HepG2 (cell line): ENCODE data around the gene ASH1L. TPM values are rescaled to one million over a fixed set of nuclear protein-coding genes. Genes with fewer than 3 reads are reported as not detected.

Source experiments
- AKAP8 ChIP-seq: sonication (generic); formaldehyde crosslinking; IDR thresholded peaks from 2 replicates; pipeline ENCODE4 v1.5.1; 2020; ENCODE audit warnings: mild to moderate bottlenecking, missing genetic modification reagents
- ARNTL ChIP-seq: sonication (generic); formaldehyde crosslinking; IDR thresholded peaks from 2 replicates; pipeline ENCODE4 v1.4.0; 2020; ENCODE audit warnings: mild to moderate bottlenecking, missing genetic modification reagents
- ATF2 ChIP-seq: sonication (generic); formaldehyde crosslinking; IDR thresholded peaks from 2 replicates; pipeline ENCODE4 v1.4.0; 2020; ENCODE audit warnings: missing genetic modification reagents
- CREM ChIP-seq, 2 experiments: sonication (generic) in 1 of 2; formaldehyde crosslinking in 1 of 2; IDR thresholded peaks; 2 replicates each; pipeline versions ENCODE4 v1.4.0 to v1.6.1; 2016 to 2020; ENCODE audit warnings: antibody characterized with exemption in 1 of 2, mild to moderate bottlenecking in 1 of 2, missing genetic modification reagents in 1 of 2
- KLF6 ChIP-seq: IDR thresholded peaks from 2 replicates; pipeline ENCODE4 v1.8.0; 2016; ENCODE audit warnings: missing biosample characterization, missing genetic modification reagents
- PBX3 ChIP-seq: sonication (generic); formaldehyde crosslinking; IDR thresholded peaks from 2 replicates; pipeline ENCODE4 v1.8.1; 2023; ENCODE audit warnings: missing genetic modification reagents, inconsistent platforms, borderline replicate concordance
- PCBP1 ChIP-seq: fragments of 200-400 bp; formaldehyde crosslinking; IDR thresholded peaks from 2 replicates; pipeline ENCODE4 v1.6.1; 2017; ENCODE audit warnings: mild to moderate bottlenecking, low read depth, low read length, borderline replicate concordance
- RBM39 ChIP-seq: fragments of 200-400 bp; formaldehyde crosslinking; IDR thresholded peaks from one replicate; pipeline ENCODE4 v1.6.1; 2018; ENCODE audit warnings: antibody characterized with exemption, mild to moderate bottlenecking, low read depth, low read length; ENCODE audit not compliant: poor library complexity, severe bottlenecking
- SRSF1 ChIP-seq: fragments of 200-400 bp; formaldehyde crosslinking; optimal IDR thresholded peaks from 2 replicates; pipeline ENCODE3; 2017; ENCODE audit warnings: mild to moderate bottlenecking, low read depth, low read length, moderate library complexity
- TAF15 ChIP-seq: fragments of 200-400 bp; formaldehyde crosslinking; IDR thresholded peaks from one replicate; pipeline ENCODE4 v1.6.1; 2018; ENCODE audit warnings: mild to moderate bottlenecking, low read depth, low read length; ENCODE audit not compliant: poor library complexity, severe bottlenecking
- TFDP2 ChIP-seq: sonication (generic); formaldehyde crosslinking; IDR thresholded peaks from 2 replicates; pipeline ENCODE4 v1.4.0; 2020; ENCODE audit warnings: missing genetic modification reagents
- TOE1 ChIP-seq: sonication (generic); formaldehyde crosslinking; IDR thresholded peaks from 2 replicates; pipeline ENCODE4 v1.4.0; 2020; ENCODE audit warnings: mild to moderate bottlenecking, missing genetic modification reagents
- ZNF234 ChIP-seq: sonication (generic); formaldehyde crosslinking; conservative IDR thresholded peaks from 2 replicates; pipeline ENCODE4 v1.5.1; 2020; ENCODE audit warnings: mild to moderate bottlenecking, missing genetic modification reagents
- ZNF256 ChIP-seq: sonication (generic); formaldehyde crosslinking; conservative IDR thresholded peaks from 2 replicates; pipeline ENCODE4 v1.4.0; 2020; ENCODE audit warnings: missing genetic modification reagents
- ZNF274 ChIP-seq: sonication (generic); formaldehyde crosslinking; IDR thresholded peaks from 2 replicates; pipeline ENCODE4 v1.5.1; 2020; ENCODE audit warnings: mild to moderate bottlenecking, missing genetic modification reagents
- ZNF317 ChIP-seq: sonication (generic); formaldehyde crosslinking; IDR thresholded peaks from 2 replicates; pipeline ENCODE4 v1.5.0; 2020; ENCODE audit warnings: mild to moderate bottlenecking, missing genetic modification reagents
- ZNF724P ChIP-seq: sonication (generic); formaldehyde crosslinking; IDR thresholded peaks from 2 replicates; pipeline ENCODE4 v1.8.0; 2022; ENCODE audit warnings: missing genetic modification reagents, borderline replicate concordance
- ZSCAN25 ChIP-seq: sonication (generic); formaldehyde crosslinking; IDR thresholded peaks from 2 replicates; pipeline ENCODE4 v1.8.0; 2022; ENCODE audit warnings: mild to moderate bottlenecking, missing genetic modification reagents
- polyA plus RNA-seq, 8 experiments: library from polyadenylated mRNA; depleted of rRNA in 3 of 8; stranded (reverse) in 7 of 8; unstranded in 1 of 8; fragments of >200 nt; fragmentation: Illumina TruSeq in 4 of 8; extraction: Trizol in 4 of 8; gene quantifications; 2 replicates each; pipeline versions ENCODE4 v1.2.1 to v1.2.3, GENCODE V29; 2011 to 2016; ENCODE audit warnings: low read depth in 4 of 8, missing spikeins in 1 of 8, mixed read lengths in 1 of 8; ENCODE audit not compliant: insufficient read depth in 1 of 8
- total RNA-seq, 5 experiments: library from RNA; depleted of rRNA; stranded (reverse); fragments of >200 nt; fragmentation: Illumina TruSeq; extraction: Trizol; gene quantifications; 2 replicates each; pipeline ENCODE4 v1.2.3, GENCODE V29; 2016; ENCODE audit warnings: low read depth in 1 of 5
- TF ChIP-seq, protein P1 (sequence below): sonication (generic); formaldehyde crosslinking; IDR thresholded peaks from 2 replicates; pipeline ENCODE4 v1.8.1; 2022; ENCODE audit warnings: mild to moderate bottlenecking, missing genetic modification reagents
- TF ChIP-seq, protein P2 (sequence below): sonication (generic); formaldehyde crosslinking; IDR thresholded peaks from 2 replicates; pipeline ENCODE4 v1.4.0; 2020; ENCODE audit warnings: missing genetic modification reagents

ASH1L gene
- total and polyA plus RNA-seq, 2 of the 13 experiments (the other 11 are each of a cell fraction or from before 2014, with no cell fraction given): 10.2 to 15.3 TPM

DNA sequence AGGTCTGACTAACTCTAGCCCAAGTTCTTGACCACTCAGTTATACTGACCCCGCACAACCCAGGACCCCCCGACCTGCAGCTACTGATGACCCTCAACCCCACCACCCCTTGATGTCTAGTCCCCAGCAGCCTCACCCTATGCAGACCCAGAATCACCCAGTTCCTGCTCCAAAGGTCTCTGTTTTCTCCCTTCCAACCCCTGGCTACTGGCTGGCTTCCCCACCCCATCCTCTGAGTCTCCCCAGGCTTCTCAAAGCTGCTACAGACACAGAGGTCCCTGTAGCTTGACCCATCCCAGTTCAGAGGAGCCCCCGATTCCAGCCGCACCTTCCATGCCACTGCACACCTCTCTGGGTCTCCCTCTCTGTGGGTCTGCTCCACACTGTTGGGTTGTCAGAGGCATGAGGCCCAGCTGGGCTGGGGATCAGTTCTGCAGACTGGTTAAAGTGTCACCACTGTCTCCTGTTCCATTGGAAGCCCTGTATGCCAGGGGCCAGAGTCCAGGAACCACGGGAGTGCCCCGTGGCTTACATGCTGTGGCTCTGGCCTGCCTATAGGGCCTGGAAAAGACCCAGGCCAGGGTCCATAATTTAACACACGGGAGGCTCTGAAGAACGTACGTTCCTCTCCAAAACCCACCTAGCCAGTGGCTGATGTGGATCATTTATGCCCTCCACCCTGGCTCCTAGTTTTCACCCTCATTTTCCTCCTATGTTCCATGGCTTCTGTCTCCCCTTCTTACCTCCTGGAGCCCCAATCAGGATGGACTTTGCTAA lies 261.9 kb downstream of the ASH1L start (continued):
- TF ChIP-seq ZSCAN25 (peak; percentile 84; the same call in 1 of the 2 replicates), ZNF317 (peak; percentile 96), SRSF1 (no peak), ZNF256 (CRISPR knock-in tag) (0 out of 2 replicates have a peak, but pooled peaks have one; percentile 45), ATF2 (CRISPR knock-in tag) (peak; percentile 69), AKAP8 (CRISPR knock-in tag) (peak; percentile 80; the same call in 1 of the 2 replicates), TFDP2 (CRISPR knock-in tag) (peak; percentile 71), KLF6 (0 out of 2 replicates have a peak, but pooled peaks have one; percentile 29), PCBP1 (no peak), ZNF724P (peak; percentile 86), ZNF234 (CRISPR knock-in tag) (no peak), PBX3 (CRISPR knock-in tag) (no peak), ARNTL (CRISPR knock-in tag) (peak; percentile 90), TAF15 (no peak), ZNF274 (CRISPR knock-in tag) (peak; percentile 90), CREM (IDR thresholded peaks at IDR 0.05) (peak; percentile 57; the same call in 1 of the 2 replicates), CREM (CRISPR knock-in tag; IDR thresholded peaks at IDR 0.05) (no peak), TOE1 (CRISPR knock-in tag) (no peak), RBM39 (peak; percentile 68)
- TF ChIP-seq, protein P1, sequence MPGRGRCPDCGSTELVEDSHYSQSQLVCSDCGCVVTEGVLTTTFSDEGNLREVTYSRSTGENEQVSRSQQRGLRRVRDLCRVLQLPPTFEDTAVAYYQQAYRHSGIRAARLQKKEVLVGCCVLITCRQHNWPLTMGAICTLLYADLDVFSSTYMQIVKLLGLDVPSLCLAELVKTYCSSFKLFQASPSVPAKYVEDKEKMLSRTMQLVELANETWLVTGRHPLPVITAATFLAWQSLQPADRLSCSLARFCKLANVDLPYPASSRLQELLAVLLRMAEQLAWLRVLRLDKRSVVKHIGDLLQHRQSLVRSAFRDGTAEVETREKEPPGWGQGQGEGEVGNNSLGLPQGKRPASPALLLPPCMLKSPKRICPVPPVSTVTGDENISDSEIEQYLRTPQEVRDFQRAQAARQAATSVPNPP (CRISPR knock-in tag): no peak
- TF ChIP-seq, protein P2, sequence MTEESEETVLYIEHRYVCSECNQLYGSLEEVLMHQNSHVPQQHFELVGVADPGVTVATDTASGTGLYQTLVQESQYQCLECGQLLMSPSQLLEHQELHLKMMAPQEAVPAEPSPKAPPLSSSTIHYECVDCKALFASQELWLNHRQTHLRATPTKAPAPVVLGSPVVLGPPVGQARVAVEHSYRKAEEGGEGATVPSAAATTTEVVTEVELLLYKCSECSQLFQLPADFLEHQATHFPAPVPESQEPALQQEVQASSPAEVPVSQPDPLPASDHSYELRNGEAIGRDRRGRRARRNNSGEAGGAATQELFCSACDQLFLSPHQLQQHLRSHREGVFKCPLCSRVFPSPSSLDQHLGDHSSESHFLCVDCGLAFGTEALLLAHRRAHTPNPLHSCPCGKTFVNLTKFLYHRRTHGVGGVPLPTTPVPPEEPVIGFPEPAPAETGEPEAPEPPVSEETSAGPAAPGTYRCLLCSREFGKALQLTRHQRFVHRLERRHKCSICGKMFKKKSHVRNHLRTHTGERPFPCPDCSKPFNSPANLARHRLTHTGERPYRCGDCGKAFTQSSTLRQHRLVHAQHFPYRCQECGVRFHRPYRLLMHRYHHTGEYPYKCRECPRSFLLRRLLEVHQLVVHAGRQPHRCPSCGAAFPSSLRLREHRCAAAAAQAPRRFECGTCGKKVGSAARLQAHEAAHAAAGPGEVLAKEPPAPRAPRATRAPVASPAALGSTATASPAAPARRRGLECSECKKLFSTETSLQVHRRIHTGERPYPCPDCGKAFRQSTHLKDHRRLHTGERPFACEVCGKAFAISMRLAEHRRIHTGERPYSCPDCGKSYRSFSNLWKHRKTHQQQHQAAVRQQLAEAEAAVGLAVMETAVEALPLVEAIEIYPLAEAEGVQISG (CRISPR knock-in tag): peak; percentile 87
